Tibial nerve (tissue), 4 donors: ENCODE measurements around the gene SERPINA3. TPM values are rescaled to one million over a fixed set of nuclear protein-coding genes. Genes with fewer than 3 reads are reported as not detected.

Experiments used
- DNase-seq, 2 donors: peaks; one replicate each; pipeline ENCODE4 v3.0.0-alpha.2; 2019; ENCODE audit warnings: low spot score in 2 of 2
- H3K27ac ChIP-seq, 4 donors: fragments of 200-600 bp; sonication (generic) in 3 of 4; one replicate each; pipeline ENCODE4 v1.5.1; 2017 to 2019; ENCODE audit warnings: mild to moderate bottlenecking in 1 of 4
- H3K27me3 ChIP-seq, 2 donors: fragments of 200-600 bp; sonication (generic) in 1 of 2; one replicate each; pipeline versions ENCODE4 v1.5.1 to v1.6.0; 2017 to 2019
- H3K36me3 ChIP-seq, 3 donors: fragments of 200-600 bp; sonication (generic); one replicate each; pipeline ENCODE4 v1.5.1; 2018 to 2019
- H3K4me1 ChIP-seq, 4 donors: fragments of 200-600 bp; sonication (generic) in 3 of 4; one replicate each; pipeline ENCODE4 v1.5.1; 2017 to 2019
- H3K4me3 ChIP-seq, 4 donors: fragments of 200-600 bp; sonication (generic) in 3 of 4; one replicate each; pipeline ENCODE4 v1.5.1; 2017 to 2019; ENCODE audit warnings: mild to moderate bottlenecking in 1 of 4, moderate library complexity in 1 of 4
- H3K9me3 ChIP-seq, 4 donors: fragments of 200-600 bp; sonication (generic) in 3 of 4; one replicate each; pipeline ENCODE4 v1.5.1; 2017 to 2019
- CTCF ChIP-seq, 5 experiments: fragments of 200-600 bp in 3 of 5; fragments of 450-650 bp in 2 of 5; sonication (generic) in 3 of 5; IDR thresholded peaks; one replicate each; pipeline ENCODE4 v1.5.1; 2016 to 2019; ENCODE audit warnings: antibody characterized with exemption in 5 of 5, mild to moderate bottlenecking in 3 of 5, moderate library complexity in 2 of 5
- EP300 ChIP-seq, 2 donors: sonication (generic); formaldehyde crosslinking; IDR thresholded peaks; one replicate each; pipeline ENCODE4 v1.6.1; 2017; ENCODE audit warnings: antibody characterized with exemption in 2 of 2, mild to moderate bottlenecking in 1 of 2
- POLR2A ChIP-seq, 2 donors: fragments of 450-650 bp; IDR thresholded peaks; one replicate each; pipeline ENCODE4 v1.6.1; 2017; ENCODE audit warnings: antibody characterized with exemption in 2 of 2, mild to moderate bottlenecking in 2 of 2, moderate library complexity in 2 of 2
- WGBS, 2 donors: methylation state at CpG; one replicate each; pipeline ENCODE4 v1.1.5; 2018; 5-methylcytosine and 5-hydroxymethylcytosine counted together
- total RNA-seq, 4 donors: library from RNA; depleted of rRNA; stranded (reverse); fragments of >200 nt; gene quantifications; one replicate each; pipeline ENCODE4 v1.1.0, GENCODE V29; 2016

SERPINA3 gene
- total RNA-seq, 4 donors from 2014 or later: 85.0 to 339 (median 171) TPM

- DNase-seq: no peak
- Histone ChIP-seq H3K9me3 (peaks cover 0 to 12% (median 0%) of the 10 kb centered on the region in 4 donors), H3K27me3 (peaks cover 0 to 4% of the 10 kb centered on the region in 2 donors), H3K4me3 (no peak overlapping the region), H3K27ac (no peak overlapping the region), H3K36me3 (peaks cover 0 to 51% (median 0%) of the 10 kb centered on the region in 3 donors), H3K4me1 (no peaks in the 10 kb centered on the region)
- TF ChIP-seq EP300 (IDR thresholded peaks at IDR 0.05): no peak
- TF ChIP-seq POLR2A (IDR thresholded peaks at IDR 0.05): no peak
- no peak for TF ChIP-seq CTCF (IDR thresholded peaks at IDR 0.05)
- 83 to 90% methylated on average over 7 of the region's 7 CpGs for WGBS, 2 donors
These were observed 11.8 kb downstream of the SERPINA3 start for GRCh38 chr14:94623856-94624499.

GRCh38 chr14:94624537-94625352 is 12.6 kb downstream of the SERPINA3 start:
- whole genome bisulfite sequencing, 2 donors: 77 to 78% methylated on average over 10 of the region's 10 CpGs
- no peak for DNase-seq
- H3K4me3 ChIP-seq: no peak overlapping the region
- no peak for TF ChIP-seq CTCF (IDR thresholded peaks at IDR 0.05)
- TF ChIP-seq EP300 (IDR thresholded peaks at IDR 0.05): no peak
- no peak for TF ChIP-seq POLR2A (IDR thresholded peaks at IDR 0.05)
- H3K27me3 ChIP-seq: peaks cover 0 to 4% of the 10 kb centered on the region in 2 donors
- no peak overlapping the region for H3K27ac ChIP-seq
- peaks cover 0 to 5% (median 0%) of the 10 kb centered on the region in 4 donors for H3K9me3 ChIP-seq
- H3K36me3 ChIP-seq: peaks cover 0 to 44% (median 0%) of the 10 kb centered on the region in 3 donors
- no peaks in the 10 kb centered on the region for H3K4me1 ChIP-seq

- H3K27ac ChIP-seq: no peak overlapping the region
- peaks cover 0 to 4% of the 10 kb centered on the region in 2 donors for H3K27me3 ChIP-seq
- DNase-seq: no peak
- TF ChIP-seq EP300 (IDR thresholded peaks at IDR 0.05) (no peak), POLR2A (IDR thresholded peaks at IDR 0.05) (no peak), CTCF (IDR thresholded peaks at IDR 0.05) (no peak)
- 58 to 59% methylated on average over 2 of the region's 2 CpGs for WGBS, 2 donors
- peaks cover 0 to 39% (median 0%) of the 10 kb centered on the region in 3 donors for H3K36me3 ChIP-seq
- peaks cover 0 to 1% (median 0%) of the 10 kb centered on the region in 4 donors for H3K9me3 ChIP-seq
- H3K4me3 ChIP-seq: no peak overlapping the region
- no peaks in the 10 kb centered on the region for H3K4me1 ChIP-seq
These were observed 13.1 kb downstream of the SERPINA3 start for GRCh38 chr14:94625353-94625635.

- Histone ChIP-seq H3K27me3 (peaks cover 0 to 4% of the 10 kb centered on the region in 2 donors), H3K36me3 (peaks cover 0 to 7% (median 0%) of the 10 kb centered on the region in 3 donors), H3K27ac (no peak overlapping the region), H3K4me3 (no peak overlapping the region), H3K9me3 (no peaks in the 10 kb centered on the region), H3K4me1 (no peaks in the 10 kb centered on the region)
- TF ChIP-seq POLR2A (IDR thresholded peaks at IDR 0.05) (no peak), EP300 (IDR thresholded peaks at IDR 0.05) (no peak), CTCF (IDR thresholded peaks at IDR 0.05) (no peak)
- no peak for DNase-seq
- WGBS, 2 donors: 78 to 87% methylated on average over 5 of the region's 5 CpGs
These were observed 16.4 kb downstream of the SERPINA3 start for GRCh38 chr14:94628578-94628977.

- 80 to 89% methylated on average over 4 of the region's 4 CpGs for WGBS, 2 donors
- Histone ChIP-seq H3K4me3 (no peak overlapping the region), H3K27ac (no peak overlapping the region), H3K36me3 (no peaks in the 10 kb centered on the region), H3K4me1 (no peaks in the 10 kb centered on the region), H3K9me3 (no peaks in the 10 kb centered on the region), H3K27me3 (no peaks in the 10 kb centered on the region)
- DNase-seq: no peak
- TF ChIP-seq POLR2A (IDR thresholded peaks at IDR 0.05) (no peak), CTCF (IDR thresholded peaks at IDR 0.05) (no peak), EP300 (IDR thresholded peaks at IDR 0.05) (no peak)
These were observed 18.2 kb downstream of the SERPINA3 start for GRCh38 chr14:94630396-94630795.
